Neuron (in vitro differentiated cells): Measurements from ENCODE around the gene MFAP1.

Experiments used
- H2AFZ ChIP-seq: one replicate; pipeline ENCODE4 v1.6.1; 2013; ENCODE audit warnings: low read depth, mild to moderate bottlenecking, inconsistent platforms, low read length, moderate library complexity
- H3K27me3 ChIP-seq: one replicate; pipeline ENCODE4 v1.6.1; 2013; ENCODE audit warnings: low read length; ENCODE audit not compliant: insufficient read depth
- H3K36me3 ChIP-seq: one replicate; pipeline ENCODE4 v1.6.1; 2013; ENCODE audit warnings: low read length; ENCODE audit not compliant: insufficient read depth
- H3K4me1 ChIP-seq: one replicate; pipeline ENCODE4 v1.6.1; 2013; ENCODE audit warnings: low read length; ENCODE audit not compliant: insufficient read depth
- H3K4me3 ChIP-seq: 2 replicates; pipeline ENCODE4 v1.5.1; 2013; ENCODE audit warnings: mild to moderate bottlenecking, low read length, moderate library complexity
- H3K9me3 ChIP-seq: one replicate; pipeline ENCODE4 v1.6.1; 2013; ENCODE audit warnings: low read length

The MFAP1 gene

GRCh38 chr15:43800286-43801141, 24.0 kb downstream of the MFAP1 start, which contains the start of gene HYPK:
Gene HYPK, plus strand, starts transcription at chr15:43800599. Its CDS starts 24 bp downstream, at chr15:43800623.
- Histone ChIP-seq H2AFZ (peak within 1 kb of the TSS; percentile 18), H3K36me3 (peaks cover 59% of the 10 kb centered on the region), H3K4me1 (peaks cover 16% of the 10 kb centered on the region), H3K9me3 (no peaks in the 10 kb centered on the region), H3K27me3 (no peaks in the 10 kb centered on the region), H3K4me3 (peak within 1 kb of the TSS; percentile 93)

DNA sequence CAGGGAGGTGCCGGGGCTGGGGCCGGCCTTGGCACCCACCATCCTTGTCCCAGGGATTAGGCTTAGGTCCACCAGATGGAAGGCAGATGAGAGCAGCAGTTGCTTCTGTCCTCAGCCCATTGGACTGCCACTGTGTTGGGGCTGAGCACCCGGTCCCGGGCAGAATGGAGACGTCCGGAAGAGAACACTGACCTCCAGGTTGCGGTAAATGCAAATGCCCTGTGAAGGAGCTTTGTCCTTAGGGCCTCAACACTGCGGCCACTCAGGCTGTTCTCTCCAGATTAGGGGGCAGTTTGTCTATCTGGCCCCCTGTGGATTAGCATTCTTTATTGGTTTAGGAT, 24.6 kb downstream of the MFAP1 start, which contains the start of gene SERINC4:
Gene SERINC4, minus strand, starts transcription at position 276 of the 341 bp plus-strand sequence. Its CDS starts 234 bp downstream, at position 42.
- Histone ChIP-seq H3K4me1 (peaks cover 16% of the 10 kb centered on the region), H2AFZ (peak within 1 kb of the TSS; percentile 18), H3K9me3 (no peaks in the 10 kb centered on the region), H3K36me3 (peaks cover 59% of the 10 kb centered on the region), H3K27me3 (no peaks in the 10 kb centered on the region), H3K4me3 (peak within 1 kb of the TSS; percentile 93)

GRCh38 chr15:43799209-43799944, 25.1 kb downstream of the MFAP1 start:
- H3K4me3 ChIP-seq: no peak overlapping the region
- H3K9me3 ChIP-seq: no peaks in the 10 kb centered on the region
- H2AFZ ChIP-seq: no peak overlapping the region
- peaks cover 16% of the 10 kb centered on the region for H3K4me1 ChIP-seq
- H3K36me3 ChIP-seq: peaks cover 58% of the 10 kb centered on the region
- H3K27me3 ChIP-seq: no peaks in the 10 kb centered on the region

- Histone ChIP-seq H3K36me3 (peaks cover 51% of the 10 kb centered on the region), H3K4me1 (peaks cover 28% of the 10 kb centered on the region), H3K4me3 (no peak overlapping the region), H2AFZ (no peak overlapping the region), H3K9me3 (no peaks in the 10 kb centered on the region), H3K27me3 (no peaks in the 10 kb centered on the region)
Measured at GRCh38 chr15:43796566-43796965, 27.9 kb downstream of the MFAP1 start.

- Histone ChIP-seq H3K4me3 (no peak overlapping the region), H3K36me3 (peaks cover 46% of the 10 kb centered on the region), H3K9me3 (no peaks in the 10 kb centered on the region), H3K27me3 (no peaks in the 10 kb centered on the region), H2AFZ (no peak overlapping the region), H3K4me1 (peaks cover 24% of the 10 kb centered on the region)
Measured at GRCh38 chr15:43795997-43796396, 28.5 kb downstream of the MFAP1 start.

DNA sequence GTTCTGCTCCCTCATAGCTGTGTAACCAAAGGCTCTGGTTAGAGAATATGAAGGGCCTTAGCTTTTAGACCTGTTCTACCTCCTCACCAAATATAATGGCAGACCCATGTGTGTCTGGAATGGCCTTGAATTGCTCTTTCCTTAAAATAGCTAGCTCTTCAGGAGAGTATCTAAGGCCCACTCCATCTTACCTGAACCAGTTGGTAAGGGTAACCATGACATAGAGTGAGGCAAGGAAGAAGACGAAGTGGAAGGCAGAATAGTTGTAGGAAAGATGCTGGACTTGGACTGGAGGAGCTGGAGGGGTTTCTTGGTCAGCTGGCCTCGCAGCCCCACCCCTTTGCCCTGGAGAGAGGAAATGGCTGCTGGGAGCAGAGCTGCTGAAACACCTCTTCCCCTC, 29.3 kb downstream of the MFAP1 start:
- H3K4me3 ChIP-seq: no peak overlapping the region
- no peak overlapping the region for H2AFZ ChIP-seq
- H3K36me3 ChIP-seq: peaks cover 46% of the 10 kb centered on the region
- no peaks in the 10 kb centered on the region for H3K27me3 ChIP-seq
- H3K9me3 ChIP-seq: no peaks in the 10 kb centered on the region
- peaks cover 20% of the 10 kb centered on the region for H3K4me1 ChIP-seq

- no peaks in the 10 kb centered on the region for H3K9me3 ChIP-seq
- no peaks in the 10 kb centered on the region for H3K27me3 ChIP-seq
- H3K36me3 ChIP-seq: peaks cover 42% of the 10 kb centered on the region
- H3K4me3 ChIP-seq: no peak overlapping the region
- no peak overlapping the region for H2AFZ ChIP-seq
- H3K4me1 ChIP-seq: peaks cover 16% of the 10 kb centered on the region
Measured at GRCh38 chr15:43794269-43795037, 30.0 kb downstream of the MFAP1 start.

DNA sequence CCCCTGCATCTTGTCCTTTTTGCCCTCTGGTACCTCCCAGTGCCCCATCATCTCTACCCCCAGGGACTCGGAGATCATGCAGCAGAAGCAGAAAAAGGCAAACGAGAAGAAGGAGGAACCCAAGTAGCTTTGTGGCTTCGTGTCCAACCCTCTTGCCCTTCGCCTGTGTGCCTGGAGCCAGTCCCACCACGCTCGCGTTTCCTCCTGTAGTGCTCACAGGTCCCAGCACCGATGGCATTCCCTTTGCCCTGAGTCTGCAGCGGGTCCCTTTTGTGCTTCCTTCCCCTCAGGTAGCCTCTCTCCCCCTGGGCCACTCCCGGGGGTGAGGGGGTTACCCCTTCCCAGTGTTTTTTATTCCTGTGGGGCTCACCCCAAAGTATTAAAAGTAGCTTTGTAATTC, 30.8 kb downstream of the MFAP1 start:
- H2AFZ ChIP-seq: no peak overlapping the region
- no peaks in the 10 kb centered on the region for H3K27me3 ChIP-seq
- peaks cover 36% of the 10 kb centered on the region for H3K36me3 ChIP-seq
- H3K4me3 ChIP-seq: peak overlapping the region; percentile 99
- no peaks in the 10 kb centered on the region for H3K9me3 ChIP-seq
- peaks cover 16% of the 10 kb centered on the region for H3K4me1 ChIP-seq

DNA sequence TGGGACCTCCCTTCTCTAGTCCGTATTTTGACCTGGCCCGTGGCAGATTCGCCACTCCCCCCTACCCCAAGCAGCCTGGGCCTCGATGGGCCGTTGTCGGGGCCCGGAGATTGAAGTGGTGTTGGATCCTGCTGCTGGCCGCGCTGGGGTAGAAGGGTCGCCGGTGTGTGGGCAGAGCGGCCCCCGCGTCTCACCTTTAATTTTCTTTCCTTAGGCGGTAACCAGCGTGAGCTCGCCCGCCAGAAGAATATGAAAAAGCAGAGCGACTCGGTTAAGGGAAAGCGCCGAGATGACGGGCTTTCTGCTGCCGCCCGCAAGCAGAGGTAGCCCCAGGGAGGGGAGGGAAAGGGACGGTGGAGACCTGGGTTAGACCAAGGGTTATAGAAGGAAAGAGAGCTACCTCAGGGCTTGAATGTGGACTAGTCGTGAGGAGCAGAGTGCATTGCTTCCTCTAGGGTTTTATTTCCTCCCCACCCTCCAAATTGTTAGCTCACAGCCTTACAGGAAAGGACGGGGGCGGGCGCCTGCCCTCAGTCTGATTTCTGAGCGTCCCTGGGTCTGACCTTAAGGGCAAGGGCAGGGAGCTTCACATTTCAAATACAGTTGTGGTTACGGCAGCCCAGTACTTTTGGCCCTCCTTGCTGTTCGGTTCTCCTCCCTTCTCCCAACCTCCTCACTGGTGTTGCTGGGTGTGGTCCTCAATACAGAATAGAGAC, 31.6 kb downstream of the MFAP1 start:
- peak overlapping the region; percentile 60 for H2AFZ ChIP-seq
- no peaks in the 10 kb centered on the region for H3K27me3 ChIP-seq
- H3K9me3 ChIP-seq: no peaks in the 10 kb centered on the region
- peaks cover 16% of the 10 kb centered on the region for H3K4me1 ChIP-seq
- peak overlapping the region; percentile 99 for H3K4me3 ChIP-seq
- peaks cover 36% of the 10 kb centered on the region for H3K36me3 ChIP-seq

DNA sequence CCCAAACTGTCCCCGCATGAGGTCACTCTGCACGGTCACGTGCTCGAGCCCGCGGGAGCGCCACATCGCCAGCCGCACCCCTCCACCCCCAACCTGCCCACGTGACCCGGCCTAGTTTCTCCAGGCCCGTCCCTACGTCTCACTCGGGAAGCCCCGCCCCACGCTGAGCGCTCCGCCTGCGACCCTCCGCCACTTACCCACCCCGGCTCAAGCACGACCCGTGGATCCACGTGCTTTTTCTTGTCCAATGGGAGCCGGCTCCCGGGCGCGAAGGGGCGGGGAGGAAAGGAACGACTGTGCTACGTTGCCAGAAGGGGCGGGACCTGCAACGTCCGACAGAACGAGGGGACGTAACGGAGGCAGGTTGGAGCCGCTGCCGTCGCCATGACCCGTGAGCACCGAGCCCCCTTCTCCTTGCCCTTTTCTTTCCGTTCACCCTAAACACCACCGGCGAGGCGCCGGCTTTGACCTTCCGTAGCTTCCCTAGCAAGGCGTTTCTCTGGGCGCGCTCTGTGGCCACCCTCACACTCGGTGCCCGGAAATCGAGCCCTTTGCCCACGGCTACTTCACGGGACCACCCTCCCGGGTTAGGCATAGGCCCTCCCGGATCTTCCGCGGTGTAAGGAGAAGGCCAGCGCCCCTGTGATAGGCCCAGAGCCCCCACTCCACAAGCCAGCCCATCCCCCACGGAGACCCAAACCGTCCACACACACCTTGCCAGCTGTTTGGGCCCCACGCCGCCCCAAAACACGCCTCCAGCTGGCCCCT, 32.3 kb downstream of the MFAP1 start, which contains the start of gene SERF2:
Gene SERF2, plus strand, starts transcription at position 328 of the 768 bp plus-strand sequence. Its CDS starts 57 bp downstream, at position 385.
- H3K4me1 ChIP-seq: peaks cover 16% of the 10 kb centered on the region
- peak within 1 kb of the TSS; percentile 60 for H2AFZ ChIP-seq
- H3K36me3 ChIP-seq: peaks cover 36% of the 10 kb centered on the region
- H3K4me3 ChIP-seq: peak within 1 kb of the TSS; percentile 99
- H3K27me3 ChIP-seq: no peaks in the 10 kb centered on the region
- no peaks in the 10 kb centered on the region for H3K9me3 ChIP-seq

DNA sequence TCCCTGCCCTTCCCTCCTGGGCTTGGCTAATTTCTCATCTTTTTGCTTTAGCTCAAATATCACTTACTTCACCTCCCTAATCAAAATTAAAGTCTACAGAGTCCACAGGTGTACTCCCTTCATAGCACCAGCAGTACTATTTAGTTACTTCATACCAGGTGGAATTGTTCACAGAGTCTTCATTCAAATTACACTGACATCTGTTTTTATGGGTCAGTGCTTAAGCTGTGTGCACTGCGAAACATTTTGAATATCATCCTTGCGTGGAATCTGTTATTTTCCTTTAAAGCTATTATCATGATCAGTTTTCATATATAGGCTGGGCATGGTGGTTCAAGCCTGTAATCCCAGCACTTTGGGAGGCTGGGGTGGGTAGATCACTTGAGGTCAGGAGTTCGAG, 35.1 kb downstream of the MFAP1 start:
- Histone ChIP-seq H3K9me3 (no peaks in the 10 kb centered on the region), H3K27me3 (no peaks in the 10 kb centered on the region), H2AFZ (no peak overlapping the region), H3K4me1 (peaks cover 16% of the 10 kb centered on the region), H3K4me3 (no peak overlapping the region), H3K36me3 (peaks cover 12% of the 10 kb centered on the region)

GRCh38 chr15:43779016-43779415, 45.5 kb downstream of the MFAP1 start:
- Histone ChIP-seq H2AFZ (no peak overlapping the region), H3K4me3 (no peak overlapping the region), H3K4me1 (no peaks in the 10 kb centered on the region), H3K27me3 (no peaks in the 10 kb centered on the region), H3K9me3 (peaks cover 6% of the 10 kb centered on the region), H3K36me3 (no peaks in the 10 kb centered on the region)
